Ectodermal cell (in vitro differentiated cells): ENCODE results near the gene DIP2C.
"Not testable (repeated sequence)": the region's sequence is repeated elsewhere in the genome, so short reads cannot be mapped to it uniquely, and the experiment has no call there.

Experiments
- H3K27ac ChIP-seq: 2 replicates; pipeline ENCODE4 v1.7.0; 2013; ENCODE audit warnings: mild to moderate bottlenecking, low read depth, low read length; ENCODE audit not compliant: insufficient read depth, poor library complexity, severe bottlenecking
- H3K27me3 ChIP-seq: 2 replicates; pipeline ENCODE4 v1.7.0; 2013; ENCODE audit warnings: mild to moderate bottlenecking, low read length; ENCODE audit not compliant: insufficient read depth, control insufficient read depth, poor library complexity, severe bottlenecking
- H3K36me3 ChIP-seq: one replicate; pipeline ENCODE4 v1.7.0; 2013; ENCODE audit warnings: low read length; ENCODE audit not compliant: control insufficient read depth, insufficient read depth
- H3K4me1 ChIP-seq: one replicate; pipeline ENCODE4 v1.7.0; 2013; ENCODE audit warnings: low read length; ENCODE audit not compliant: control insufficient read depth, insufficient read depth
- H3K4me3 ChIP-seq: 2 replicates; pipeline ENCODE4 v1.7.0; 2013; ENCODE audit warnings: low read depth, low read length, control low read depth; ENCODE audit not compliant: insufficient read depth
- H3K9me3 ChIP-seq: 2 replicates; pipeline ENCODE4 v1.7.0; 2013; ENCODE audit warnings: mild to moderate bottlenecking, low read length, moderate library complexity; ENCODE audit not compliant: control insufficient read depth
- WGBS, 2 experiments: methylation state at CpG; one replicate each; pipeline ENCODE4 v1.1.7; 2013; ENCODE audit warnings: missing lambda C conversion rate in 2 of 2; 5-methylcytosine and 5-hydroxymethylcytosine counted together

DIP2C gene

DNA sequence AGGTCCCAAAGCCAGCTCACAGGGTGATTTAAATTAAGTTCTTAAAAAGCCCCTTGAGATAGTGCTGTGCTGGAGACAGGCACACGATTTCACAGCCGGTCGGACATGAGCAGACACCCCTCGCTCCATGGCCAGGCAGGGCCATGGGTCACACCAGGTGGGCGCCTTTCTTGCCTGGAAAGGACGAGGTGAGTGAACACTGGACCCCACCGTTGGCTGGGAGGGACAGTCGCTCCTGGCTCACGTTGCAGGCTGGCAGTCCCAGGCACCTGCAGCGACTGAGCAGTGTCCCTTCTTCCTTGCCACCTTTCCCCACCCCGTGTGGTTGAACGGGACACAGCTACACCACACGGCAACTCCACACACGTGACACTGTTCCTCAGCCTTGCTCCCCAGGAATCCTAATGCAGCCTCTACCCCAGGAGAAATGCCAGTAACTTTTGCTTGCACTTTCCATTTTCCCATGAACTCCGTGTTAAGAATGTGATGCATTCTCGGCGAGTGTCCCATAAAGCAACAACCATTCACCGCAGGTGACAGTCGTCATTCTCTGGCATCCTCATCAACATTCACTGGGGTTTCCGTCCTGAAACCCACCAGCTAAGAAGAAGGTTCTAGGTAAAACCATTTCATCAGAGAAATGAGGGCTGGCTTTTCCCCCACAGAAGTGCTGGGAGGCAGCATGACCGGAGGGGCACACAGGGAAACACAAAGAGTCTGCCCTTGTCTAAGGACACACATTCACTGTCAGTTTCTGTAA lies 336.8 kb downstream of the DIP2C start:
- H3K27me3 ChIP-seq = no peaks in the 10 kb centered on the region
- H3K4me1 ChIP-seq = no peaks in the 10 kb centered on the region
- H3K36me3 ChIP-seq = peaks cover 8% of the 10 kb centered on the region
- 93 to 94% methylated on average over 21 of the region's 21 CpGs for WGBS, 2 experiments
- H3K9me3 ChIP-seq = no peaks in the 10 kb centered on the region
- no peak overlapping the region for H3K27ac ChIP-seq
- H3K4me3 ChIP-seq = no peak overlapping the region

GRCh38 chr10:351770-352334 lies 337.6 kb downstream of the DIP2C start:
- Histone ChIP-seq H3K27me3 (no peaks in the 10 kb centered on the region), H3K4me1 (no peaks in the 10 kb centered on the region), H3K27ac (no peak overlapping the region), H3K9me3 (no peaks in the 10 kb centered on the region), H3K4me3 (no peak overlapping the region), H3K36me3 (peaks cover 8% of the 10 kb centered on the region)
- WGBS, 2 experiments = 95% methylated on average over 13 of the region's 13 CpGs

DNA sequence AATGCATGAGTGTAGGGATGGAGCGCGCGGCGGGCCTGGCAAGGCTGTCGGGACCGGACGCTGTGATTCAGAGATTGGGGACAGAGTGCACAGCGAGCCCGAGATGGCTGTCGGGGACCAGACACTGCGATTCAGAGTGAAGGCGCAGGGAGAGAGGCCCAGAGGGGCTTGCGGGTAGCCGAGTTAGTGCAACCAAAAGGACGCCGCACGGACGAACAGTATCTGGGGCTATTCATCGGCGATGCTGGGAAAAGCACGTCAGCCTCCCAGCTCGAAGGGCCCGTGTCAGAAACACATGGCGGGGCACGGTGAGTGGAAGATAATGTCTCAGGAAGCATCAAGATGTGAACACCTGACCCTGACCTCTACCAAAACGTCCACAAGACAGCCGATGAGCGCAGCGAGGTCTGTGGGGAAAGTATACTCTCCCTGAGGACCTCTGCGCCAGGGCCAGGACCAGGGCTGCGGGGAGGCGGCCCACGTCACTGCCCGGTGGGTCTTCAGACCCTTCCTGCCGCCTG lies 338.4 kb downstream of the DIP2C start:
- Histone ChIP-seq H3K9me3 (no peaks in the 10 kb centered on the region), H3K27ac (no peak overlapping the region), H3K36me3 (peaks cover 8% of the 10 kb centered on the region), H3K27me3 (no peaks in the 10 kb centered on the region), H3K4me1 (no peaks in the 10 kb centered on the region), H3K4me3 (no peak overlapping the region)
- 93 to 94% methylated on average over 35 of the region's 35 CpGs for WGBS, 2 experiments

GRCh38 chr10:349081-349480 lies 340.4 kb downstream of the DIP2C start:
- Histone ChIP-seq H3K4me3 (no peak overlapping the region), H3K36me3 (peaks cover 8% of the 10 kb centered on the region), H3K9me3 (no peaks in the 10 kb centered on the region), H3K27ac (no peak overlapping the region), H3K4me1 (no peaks in the 10 kb centered on the region), H3K27me3 (no peaks in the 10 kb centered on the region)
- WGBS, 2 experiments = 96% methylated on average over 24 of the region's 24 CpGs

GRCh38 chr10:348456-348855 lies 341.0 kb downstream of the DIP2C start:
- Histone ChIP-seq H3K36me3 (peaks cover 8% of the 10 kb centered on the region), H3K27me3 (no peaks in the 10 kb centered on the region), H3K9me3 (no peaks in the 10 kb centered on the region), H3K4me1 (no peaks in the 10 kb centered on the region), H3K4me3 (no peak overlapping the region), H3K27ac (no peak overlapping the region)
- 95 to 96% methylated on average over 17 of the region's 17 CpGs for WGBS, 2 experiments

DNA sequence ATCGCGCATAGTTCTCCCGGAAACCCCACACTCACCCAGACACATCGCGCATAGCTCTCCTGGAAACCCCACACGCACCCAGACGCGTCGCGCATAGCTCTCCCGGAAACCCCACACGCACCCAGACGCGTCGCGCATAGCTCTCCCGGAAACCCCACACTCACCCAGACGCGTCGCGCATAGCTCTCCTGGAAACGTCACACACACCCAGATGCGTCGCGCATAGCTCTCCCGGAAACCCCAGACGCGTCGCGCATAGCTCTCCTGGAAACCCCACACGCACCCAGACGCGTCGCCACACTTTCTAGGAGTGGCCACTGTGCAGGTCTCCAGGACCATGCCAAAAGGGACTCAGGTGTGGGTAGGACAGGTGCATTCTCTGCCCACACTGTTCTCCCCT lies 341.7 kb downstream of the DIP2C start:
- not testable (repeated sequence) for H3K27me3 ChIP-seq, H3K36me3 ChIP-seq
- 90 to 91% methylated on average over 34 of the region's 34 CpGs for WGBS, 2 experiments

DNA sequence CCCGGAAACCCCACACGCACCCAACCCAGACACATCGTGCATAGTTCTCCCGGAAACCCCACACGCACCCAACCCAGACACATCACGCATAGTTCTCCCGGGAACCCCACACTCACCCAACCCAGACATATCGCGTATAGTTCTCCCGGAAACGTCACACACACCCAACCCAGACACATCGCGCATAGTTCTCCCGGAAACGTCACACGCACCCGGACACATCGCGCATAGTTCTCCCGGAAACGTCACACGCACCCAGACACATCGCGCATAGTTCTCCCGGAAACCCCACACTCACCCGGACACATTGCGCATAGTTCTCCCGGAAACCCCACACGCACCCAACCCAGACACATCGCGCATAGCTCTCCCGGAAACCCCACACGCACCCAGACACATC lies 342.3 kb downstream of the DIP2C start:
- H3K4me1 ChIP-seq, H3K9me3 ChIP-seq, H3K27me3 ChIP-seq, H3K27ac ChIP-seq, H3K36me3 ChIP-seq, H3K4me3 ChIP-seq: not testable (repeated sequence)
- WGBS, 2 experiments = 87 to 89% methylated on average over 32 to 33 of the region's 33 CpGs

More for the DNA sequence above, 341.7 kb downstream of the DIP2C start:
- H3K4me3 ChIP-seq, H3K9me3 ChIP-seq, H3K27ac ChIP-seq, H3K4me1 ChIP-seq: not testable (repeated sequence)

DNA sequence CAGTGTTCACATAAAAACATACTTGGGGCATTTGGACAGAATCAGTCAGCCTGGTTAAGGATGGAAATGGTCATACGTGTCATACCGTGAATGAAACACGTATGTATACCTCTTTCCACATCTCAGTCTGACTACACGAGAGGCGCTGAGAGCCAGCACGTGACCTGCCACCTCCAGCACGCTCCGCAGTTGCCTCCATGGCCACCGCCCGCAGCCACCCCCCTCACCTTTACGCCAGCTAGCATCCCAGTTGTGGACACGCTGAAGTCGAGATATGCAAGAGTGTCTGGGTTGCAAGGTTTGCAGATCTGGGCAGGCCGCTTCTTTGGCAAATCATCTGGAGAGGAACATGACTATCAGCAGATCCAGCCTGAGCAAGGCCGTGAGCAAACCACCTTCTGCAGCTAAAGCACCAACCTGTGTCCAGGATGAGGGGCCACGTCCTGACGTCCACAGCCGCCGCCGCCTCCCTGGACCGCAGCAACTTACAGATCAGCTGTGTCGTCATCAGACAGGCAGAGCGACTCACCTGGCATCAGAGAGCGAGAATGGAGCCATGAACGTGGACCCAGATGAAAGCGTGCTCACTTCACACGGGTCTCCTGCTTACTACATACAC lies 344.8 kb downstream of the DIP2C start:
- WGBS, 2 experiments = 95% methylated on average over 27 of the region's 27 CpGs
- Histone ChIP-seq H3K27me3 (no peaks in the 10 kb centered on the region), H3K4me1 (no peaks in the 10 kb centered on the region), H3K36me3 (peaks cover 13% of the 10 kb centered on the region), H3K4me3 (no peak overlapping the region), H3K27ac (no peak overlapping the region), H3K9me3 (no peaks in the 10 kb centered on the region)

GRCh38 chr10:343231-344220 lies 345.9 kb downstream of the DIP2C start:
- H3K9me3 ChIP-seq = no peaks in the 10 kb centered on the region
- no peak overlapping the region for H3K4me3 ChIP-seq
- WGBS, 2 experiments = 94 to 95% methylated on average over 13 to 15 of the region's 16 CpGs
- no peaks in the 10 kb centered on the region for H3K27me3 ChIP-seq
- H3K4me1 ChIP-seq = no peaks in the 10 kb centered on the region
- no peak overlapping the region for H3K27ac ChIP-seq
- H3K36me3 ChIP-seq = peaks cover 15% of the 10 kb centered on the region
